ENCODE results near the gene UBE2H.
"Not testable (repeated sequence)": the region's sequence is repeated elsewhere in the genome, so short reads cannot be mapped to it uniquely, and the experiment has no call there.

The UBE2H gene

GRCh38 chr7:129804890-129805719, 147.7 kb downstream of the UBE2H start:
- DNase-seq: no peak

GRCh38 chr7:129804111-129804889, 148.5 kb downstream of the UBE2H start:
- no peak for DNase-seq

- DNase-seq: no peak
Measured at GRCh38 chr7:129803546-129804081, 149.1 kb downstream of the UBE2H start.

GRCh38 chr7:129801882-129802281, 150.9 kb downstream of the UBE2H start:
- DNase-seq: no peak

GRCh38 chr7:129800901-129801300, 151.9 kb downstream of the UBE2H start:
- no peak for DNase-seq

- DNase-seq: no peak
Measured at GRCh38 chr7:129799350-129799955, 153.3 kb downstream of the UBE2H start.

- DNase-seq: no peak
Measured at GRCh38 chr7:129798616-129799349, 154.0 kb downstream of the UBE2H start.

GRCh38 chr7:129797214-129797789, 155.5 kb downstream of the UBE2H start:
- no peak for DNase-seq

GRCh38 chr7:129796186-129796775, 156.5 kb downstream of the UBE2H start:
- DNase-seq: no peak

- DNase-seq: not testable (repeated sequence)
Measured at GRCh38 chr7:129794461-129794860, 158.3 kb downstream of the UBE2H start.

GRCh38 chr7:129793506-129794310, 159.1 kb downstream of the UBE2H start:
- no peak for DNase-seq

GRCh38 chr7:129792721-129793120, 160.0 kb downstream of the UBE2H start:
- no peak for DNase-seq

GRCh38 chr7:129790136-129790535, 162.6 kb downstream of the UBE2H start:
- DNase-seq: no peak

GRCh38 chr7:129789652-129790051, 163.1 kb downstream of the UBE2H start:
- DNase-seq: no peak

- DNase-seq: no peak
Measured at GRCh38 chr7:129789000-129789399, 163.8 kb downstream of the UBE2H start.

- no peak for DNase-seq
Measured at GRCh38 chr7:129786825-129787563, 165.8 kb downstream of the UBE2H start.

- no peak for DNase-seq
Measured at GRCh38 chr7:129785685-129786514, 166.9 kb downstream of the UBE2H start.

GRCh38 chr7:129784783-129785684, 167.7 kb downstream of the UBE2H start:
- no peak for DNase-seq
